Measurements from ENCODE around the gene CEP70. TPM values are rescaled to one million over a fixed set of nuclear protein-coding genes. Genes with fewer than 3 reads are reported as not detected.

The CEP70 gene
- total RNA-seq, 1 donor from 2014 or later, result 14.5 TPM

GRCh38 chr3:138450704-138451424 lies 143.2 kb downstream of the CEP70 start:
- no peaks in the 10 kb centered on the region for H3K36me3 ChIP-seq (ENCODE audit: control insufficient read depth, insufficient read depth, low read length)
- no peak for DNase-seq (ENCODE audit: low read depth)
- no peak overlapping the region for H3K4me3 ChIP-seq (ENCODE audit: low read depth, low read length)
- no peak for TF ChIP-seq CTCF (IDR thresholded peaks at IDR 0.05; ENCODE audit: insufficient read depth, low read length, poor library complexity, severe bottlenecking)
- H3K27me3 ChIP-seq (ENCODE audit: control insufficient read depth, insufficient read depth, low read length), result no peaks in the 10 kb centered on the region

GRCh38 chr3:138450181-138450580 lies 143.9 kb downstream of the CEP70 start:
- Histone ChIP-seq H3K27me3 (ENCODE audit: control insufficient read depth, insufficient read depth, low read length) (no peaks in the 10 kb centered on the region), H3K36me3 (ENCODE audit: control insufficient read depth, insufficient read depth, low read length) (no peaks in the 10 kb centered on the region), H3K4me3 (ENCODE audit: low read depth, low read length) (no peak overlapping the region)
- DNase-seq (ENCODE audit: low read depth), result no peak
- no peak for TF ChIP-seq CTCF (IDR thresholded peaks at IDR 0.05; ENCODE audit: insufficient read depth, low read length, poor library complexity, severe bottlenecking)

GRCh38 chr3:138449490-138449889 lies 144.6 kb downstream of the CEP70 start:
- Histone ChIP-seq H3K36me3 (ENCODE audit: control insufficient read depth, insufficient read depth, low read length) (no peaks in the 10 kb centered on the region), H3K27me3 (ENCODE audit: control insufficient read depth, insufficient read depth, low read length) (no peaks in the 10 kb centered on the region), H3K4me3 (ENCODE audit: low read depth, low read length) (no peak overlapping the region)
- DNase-seq (ENCODE audit: low read depth), result no peak
- no peak for TF ChIP-seq CTCF (IDR thresholded peaks at IDR 0.05; ENCODE audit: insufficient read depth, low read length, poor library complexity, severe bottlenecking)

- no peaks in the 10 kb centered on the region for H3K36me3 ChIP-seq (ENCODE audit: control insufficient read depth, insufficient read depth, low read length)
- no peak for DNase-seq (ENCODE audit: low read depth)
- no peaks in the 10 kb centered on the region for H3K27me3 ChIP-seq (ENCODE audit: control insufficient read depth, insufficient read depth, low read length)
- H3K4me3 ChIP-seq (ENCODE audit: low read depth, low read length), result no peak overlapping the region
- TF ChIP-seq CTCF (IDR thresholded peaks at IDR 0.05; ENCODE audit: insufficient read depth, low read length, poor library complexity, severe bottlenecking), result no peak
Measured at GRCh38 chr3:138448631-138449030, 145.4 kb downstream of the CEP70 start.

GRCh38 chr3:138445654-138446053 lies 148.4 kb downstream of the CEP70 start:
- no peak for DNase-seq (ENCODE audit: low read depth)
- no peaks in the 10 kb centered on the region for H3K36me3 ChIP-seq (ENCODE audit: control insufficient read depth, insufficient read depth, low read length)
- no peaks in the 10 kb centered on the region for H3K27me3 ChIP-seq (ENCODE audit: control insufficient read depth, insufficient read depth, low read length)
- no peak overlapping the region for H3K4me3 ChIP-seq (ENCODE audit: low read depth, low read length)
- TF ChIP-seq CTCF (IDR thresholded peaks at IDR 0.05; ENCODE audit: insufficient read depth, low read length, poor library complexity, severe bottlenecking), result no peak

- Histone ChIP-seq H3K4me3 (ENCODE audit: low read depth, low read length) (no peak overlapping the region), H3K36me3 (ENCODE audit: control insufficient read depth, insufficient read depth, low read length) (no peaks in the 10 kb centered on the region), H3K27me3 (ENCODE audit: control insufficient read depth, insufficient read depth, low read length) (no peaks in the 10 kb centered on the region)
- TF ChIP-seq CTCF (IDR thresholded peaks at IDR 0.05; ENCODE audit: insufficient read depth, low read length, poor library complexity, severe bottlenecking), result no peak
- no peak for DNase-seq (ENCODE audit: low read depth)
Measured at GRCh38 chr3:138445236-138445635, 148.8 kb downstream of the CEP70 start.

Data from kidney epithelial cell (primary cell).